Liver (tissue), 9 donors: ENCODE data around the gene ITGA2. TPM values are rescaled to one million over a fixed set of nuclear protein-coding genes. Genes with fewer than 3 reads are reported as not detected.

ENCODE experiments used
- DNase-seq: peaks from one replicate; pipeline ENCODE4 v3.0.0-alpha.2; 2017; ENCODE audit warnings: low spot score
- H3K27ac ChIP-seq, 2 donors: one replicate each; pipeline ENCODE4 v1.7.0; 2013; ENCODE audit warnings: inconsistent platforms in 2 of 2, low read length in 2 of 2, control low read depth in 1 of 2, low read depth in 1 of 2, mild to moderate bottlenecking in 1 of 2
- H3K27me3 ChIP-seq, 4 donors: one replicate each; pipeline versions ENCODE4 v1.6.1 to v1.7.0; 2013; ENCODE audit warnings: low read length in 3 of 4, inconsistent platforms in 1 of 4, mild to moderate bottlenecking in 1 of 4, moderate library complexity in 1 of 4; ENCODE audit not compliant: control insufficient read depth in 4 of 4, insufficient read depth in 4 of 4
- H3K36me3 ChIP-seq, 4 donors: one replicate each; pipeline versions ENCODE4 v1.6.1 to v1.7.0; 2013; ENCODE audit warnings: low read length in 3 of 4, mild to moderate bottlenecking in 3 of 4, low read depth in 1 of 4, moderate library complexity in 1 of 4; ENCODE audit not compliant: control insufficient read depth in 4 of 4, insufficient read depth in 3 of 4
- H3K4me1 ChIP-seq, 4 donors: one replicate each; pipeline versions ENCODE4 v1.6.1 to v1.7.0; 2013; ENCODE audit warnings: low read length in 3 of 4, mild to moderate bottlenecking in 3 of 4, moderate library complexity in 1 of 4; ENCODE audit not compliant: control insufficient read depth in 4 of 4, insufficient read depth in 4 of 4
- H3K4me3 ChIP-seq, 3 donors: one replicate each; pipeline versions ENCODE4 v1.6.1 to v1.7.0; 2013; ENCODE audit warnings: low read length in 3 of 3, control low read depth in 1 of 3, low read depth in 1 of 3, mild to moderate bottlenecking in 1 of 3
- H3K9ac ChIP-seq, 2 donors: one replicate each; pipeline ENCODE4 v1.7.0; 2013; ENCODE audit warnings: low read length in 2 of 2, mild to moderate bottlenecking in 2 of 2, moderate library complexity in 2 of 2, control low read depth in 1 of 2, low read depth in 1 of 2
- H3K9me3 ChIP-seq, 4 donors: one replicate each; pipeline versions ENCODE4 v1.6.1 to v1.7.0; 2013; ENCODE audit warnings: low read length in 3 of 4; ENCODE audit not compliant: control insufficient read depth in 4 of 4
- FOXA1 ChIP-seq: IDR thresholded peaks from 2 replicates; pipeline ENCODE4 v1.6.1; 2016; ENCODE audit warnings: antibody characterized with exemption
- FOXA2 ChIP-seq: IDR thresholded peaks from 2 replicates; pipeline ENCODE4 v1.6.1; 2016; ENCODE audit warnings: antibody characterized with exemption
- GABPA ChIP-seq, 2 donors: IDR thresholded peaks in 1 of 2; conservative IDR thresholded peaks in 1 of 2; 2 replicates each; pipeline ENCODE4 v1.6.1; 2016; ENCODE audit warnings: antibody characterized with exemption in 2 of 2, mild to moderate bottlenecking in 1 of 2, moderate library complexity in 1 of 2
- HNF4A ChIP-seq, 2 donors: conservative IDR thresholded peaks; 2 replicates each; pipeline ENCODE4 v1.6.1; 2016; ENCODE audit warnings: antibody characterized with exemption in 2 of 2, mild to moderate bottlenecking in 2 of 2
- JUND ChIP-seq, 2 donors: IDR thresholded peaks; 2 replicates each; pipeline ENCODE4 v1.6.1; 2016; ENCODE audit warnings: antibody characterized with exemption in 2 of 2
- NR2F2 ChIP-seq: IDR thresholded peaks from 2 replicates; pipeline ENCODE4 v1.6.1; 2016; ENCODE audit warnings: antibody characterized with exemption
- RAD21 ChIP-seq, 2 donors: IDR thresholded peaks; 2 replicates each; pipeline ENCODE4 v1.6.1; 2016; ENCODE audit warnings: antibody characterized with exemption in 2 of 2, mild to moderate bottlenecking in 2 of 2
- RXRA ChIP-seq, 2 donors: IDR thresholded peaks; 2 replicates each; pipeline ENCODE4 v1.6.1; 2017 to 2018; ENCODE audit warnings: antibody characterized with exemption in 2 of 2, mild to moderate bottlenecking in 1 of 2
- TAF1 ChIP-seq: conservative IDR thresholded peaks from 2 replicates; pipeline ENCODE4 v1.6.1; 2016; ENCODE audit warnings: antibody characterized with exemption, mild to moderate bottlenecking
- YY1 ChIP-seq: IDR thresholded peaks from 2 replicates; pipeline ENCODE4 v1.6.1; 2016; ENCODE audit warnings: antibody characterized with exemption, mild to moderate bottlenecking
- WGBS: extraction: QIAGEN DNeasy Blood & Tissue Kit; methylation state at CpG from one replicate; pipeline ENCODE4 v1.1.7; 2013; 5-methylcytosine and 5-hydroxymethylcytosine counted together
- polyA plus RNA-seq, 2 donors: library from polyadenylated mRNA; stranded (reverse) in 1 of 2; unstranded in 1 of 2; fragments of 200-250 nt in 1 of 2; fragments of >200 nt in 1 of 2; fragmentation: Nextera tagmentation in 1 of 2; extraction: Ambion mirVana in 1 of 2; gene quantifications; one replicate each; pipeline versions ENCODE4 v1.2.1 to v1.2.3, GENCODE V29; 2013 to 2015
- total RNA-seq, 2 donors: library from RNA; depleted of rRNA; stranded (reverse); fragments of >200 nt; gene quantifications; one replicate each; pipeline ENCODE4 v1.2.3, GENCODE V29; 2014
- TF ChIP-seq, protein P1 (sequence below): IDR thresholded peaks from 2 replicates; pipeline ENCODE4 v1.6.1; 2016; ENCODE audit warnings: antibody characterized with exemption
- TF ChIP-seq, protein P2 (sequence below): IDR thresholded peaks from 2 replicates; pipeline ENCODE4 v1.6.1; 2016; ENCODE audit warnings: antibody characterized with exemption
- TF ChIP-seq, protein P3 (sequence below): IDR thresholded peaks from 2 replicates; pipeline ENCODE4 v1.6.1; 2016; ENCODE audit warnings: antibody characterized with exemption
- TF ChIP-seq, protein P4 (sequence below): IDR thresholded peaks from 2 replicates; pipeline ENCODE4 v1.6.1; 2016; ENCODE audit warnings: antibody characterized with exemption, mild to moderate bottlenecking
- TF ChIP-seq, protein P5 (sequence below): fragments of 150-350 bp; IDR thresholded peaks from 2 replicates; pipeline ENCODE4 v1.5.1; 2017; ENCODE audit warnings: improper control_type of control experiment, low read depth, low read length; ENCODE audit not compliant: missing input control
- donor health status: healthy.
- donor health status: healthy.
- donor health status: healthy.
- donor health status: healthy.
- donor health status: healthy.

The ITGA2 gene
- total and polyA plus RNA-seq, 4 donors: 0.12 to 0.61 (median 0.33) TPM

DNA sequence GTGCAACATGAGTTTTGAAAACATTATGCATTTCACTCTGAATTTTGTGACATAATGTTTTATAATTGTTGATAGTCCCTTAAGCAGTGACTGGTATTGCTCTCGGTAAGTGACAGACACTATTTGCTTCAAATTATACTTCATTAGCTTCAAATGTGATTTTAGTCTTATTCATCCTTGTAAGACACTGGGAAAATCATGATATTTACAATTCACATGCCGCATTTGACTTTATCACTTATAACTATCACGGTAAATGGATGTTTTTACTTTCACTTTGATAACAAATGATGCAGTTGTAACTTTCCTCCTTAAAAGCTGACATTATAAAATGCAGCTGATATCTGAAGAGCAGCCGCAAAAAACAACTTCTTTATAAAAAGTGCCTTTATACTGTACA lies 44.1 kb upstream of the ITGA2 start:
- 56% methylated on average over 4 of the region's 4 CpGs for WGBS
- Histone ChIP-seq H3K4me1 (no peaks in the 10 kb centered on the region), H3K9ac (no peak overlapping the region), H3K4me3 (no peak overlapping the region), H3K27me3 (no peaks in the 10 kb centered on the region), H3K27ac (no peak overlapping the region), H3K36me3 (peaks cover 5 to 36% (median 16%) of the 10 kb centered on the region in 4 donors), H3K9me3 (no peaks in the 10 kb centered on the region)
- TF ChIP-seq RXRA (IDR thresholded peaks at IDR 0.05) (no peak), FOXA2 (no peak), TAF1 (no peak), HNF4A (conservative IDR thresholded peaks at IDR 0.05) (no peak), NR2F2 (no peak), JUND (IDR thresholded peaks at IDR 0.05) (no peak), RAD21 (IDR thresholded peaks at IDR 0.05) (no peak), FOXA1 (no peak), YY1 (no peak), GABPA (IDR thresholded peaks at IDR 0.05 in 1 of 2, conservative IDR thresholded peaks at IDR 0.05 in 1 of 2) (no peak)
- TF ChIP-seq, protein P1, sequence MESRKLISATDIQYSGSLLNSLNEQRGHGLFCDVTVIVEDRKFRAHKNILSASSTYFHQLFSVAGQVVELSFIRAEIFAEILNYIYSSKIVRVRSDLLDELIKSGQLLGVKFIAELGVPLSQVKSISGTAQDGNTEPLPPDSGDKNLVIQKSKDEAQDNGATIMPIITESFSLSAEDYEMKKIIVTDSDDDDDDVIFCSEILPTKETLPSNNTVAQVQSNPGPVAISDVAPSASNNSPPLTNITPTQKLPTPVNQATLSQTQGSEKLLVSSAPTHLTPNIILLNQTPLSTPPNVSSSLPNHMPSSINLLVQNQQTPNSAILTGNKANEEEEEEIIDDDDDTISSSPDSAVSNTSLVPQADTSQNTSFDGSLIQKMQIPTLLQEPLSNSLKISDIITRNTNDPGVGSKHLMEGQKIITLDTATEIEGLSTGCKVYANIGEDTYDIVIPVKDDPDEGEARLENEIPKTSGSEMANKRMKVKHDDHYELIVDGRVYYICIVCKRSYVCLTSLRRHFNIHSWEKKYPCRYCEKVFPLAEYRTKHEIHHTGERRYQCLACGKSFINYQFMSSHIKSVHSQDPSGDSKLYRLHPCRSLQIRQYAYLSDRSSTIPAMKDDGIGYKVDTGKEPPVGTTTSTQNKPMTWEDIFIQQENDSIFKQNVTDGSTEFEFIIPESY: no peak
- TF ChIP-seq, protein P2, sequence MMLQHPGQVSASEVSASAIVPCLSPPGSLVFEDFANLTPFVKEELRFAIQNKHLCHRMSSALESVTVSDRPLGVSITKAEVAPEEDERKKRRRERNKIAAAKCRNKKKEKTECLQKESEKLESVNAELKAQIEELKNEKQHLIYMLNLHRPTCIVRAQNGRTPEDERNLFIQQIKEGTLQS: no peak
- TF ChIP-seq, protein P3, sequence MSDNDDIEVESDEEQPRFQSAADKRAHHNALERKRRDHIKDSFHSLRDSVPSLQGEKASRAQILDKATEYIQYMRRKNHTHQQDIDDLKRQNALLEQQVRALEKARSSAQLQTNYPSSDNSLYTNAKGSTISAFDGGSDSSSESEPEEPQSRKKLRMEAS: no peak
- TF ChIP-seq, protein P4, sequence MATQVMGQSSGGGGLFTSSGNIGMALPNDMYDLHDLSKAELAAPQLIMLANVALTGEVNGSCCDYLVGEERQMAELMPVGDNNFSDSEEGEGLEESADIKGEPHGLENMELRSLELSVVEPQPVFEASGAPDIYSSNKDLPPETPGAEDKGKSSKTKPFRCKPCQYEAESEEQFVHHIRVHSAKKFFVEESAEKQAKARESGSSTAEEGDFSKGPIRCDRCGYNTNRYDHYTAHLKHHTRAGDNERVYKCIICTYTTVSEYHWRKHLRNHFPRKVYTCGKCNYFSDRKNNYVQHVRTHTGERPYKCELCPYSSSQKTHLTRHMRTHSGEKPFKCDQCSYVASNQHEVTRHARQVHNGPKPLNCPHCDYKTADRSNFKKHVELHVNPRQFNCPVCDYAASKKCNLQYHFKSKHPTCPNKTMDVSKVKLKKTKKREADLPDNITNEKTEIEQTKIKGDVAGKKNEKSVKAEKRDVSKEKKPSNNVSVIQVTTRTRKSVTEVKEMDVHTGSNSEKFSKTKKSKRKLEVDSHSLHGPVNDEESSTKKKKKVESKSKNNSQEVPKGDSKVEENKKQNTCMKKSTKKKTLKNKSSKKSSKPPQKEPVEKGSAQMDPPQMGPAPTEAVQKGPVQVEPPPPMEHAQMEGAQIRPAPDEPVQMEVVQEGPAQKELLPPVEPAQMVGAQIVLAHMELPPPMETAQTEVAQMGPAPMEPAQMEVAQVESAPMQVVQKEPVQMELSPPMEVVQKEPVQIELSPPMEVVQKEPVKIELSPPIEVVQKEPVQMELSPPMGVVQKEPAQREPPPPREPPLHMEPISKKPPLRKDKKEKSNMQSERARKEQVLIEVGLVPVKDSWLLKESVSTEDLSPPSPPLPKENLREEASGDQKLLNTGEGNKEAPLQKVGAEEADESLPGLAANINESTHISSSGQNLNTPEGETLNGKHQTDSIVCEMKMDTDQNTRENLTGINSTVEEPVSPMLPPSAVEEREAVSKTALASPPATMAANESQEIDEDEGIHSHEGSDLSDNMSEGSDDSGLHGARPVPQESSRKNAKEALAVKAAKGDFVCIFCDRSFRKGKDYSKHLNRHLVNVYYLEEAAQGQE: no peak
- TF ChIP-seq, protein P5, sequence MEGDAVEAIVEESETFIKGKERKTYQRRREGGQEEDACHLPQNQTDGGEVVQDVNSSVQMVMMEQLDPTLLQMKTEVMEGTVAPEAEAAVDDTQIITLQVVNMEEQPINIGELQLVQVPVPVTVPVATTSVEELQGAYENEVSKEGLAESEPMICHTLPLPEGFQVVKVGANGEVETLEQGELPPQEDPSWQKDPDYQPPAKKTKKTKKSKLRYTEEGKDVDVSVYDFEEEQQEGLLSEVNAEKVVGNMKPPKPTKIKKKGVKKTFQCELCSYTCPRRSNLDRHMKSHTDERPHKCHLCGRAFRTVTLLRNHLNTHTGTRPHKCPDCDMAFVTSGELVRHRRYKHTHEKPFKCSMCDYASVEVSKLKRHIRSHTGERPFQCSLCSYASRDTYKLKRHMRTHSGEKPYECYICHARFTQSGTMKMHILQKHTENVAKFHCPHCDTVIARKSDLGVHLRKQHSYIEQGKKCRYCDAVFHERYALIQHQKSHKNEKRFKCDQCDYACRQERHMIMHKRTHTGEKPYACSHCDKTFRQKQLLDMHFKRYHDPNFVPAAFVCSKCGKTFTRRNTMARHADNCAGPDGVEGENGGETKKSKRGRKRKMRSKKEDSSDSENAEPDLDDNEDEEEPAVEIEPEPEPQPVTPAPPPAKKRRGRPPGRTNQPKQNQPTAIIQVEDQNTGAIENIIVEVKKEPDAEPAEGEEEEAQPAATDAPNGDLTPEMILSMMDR: no peak
- DNase-seq: no peak

DNA sequence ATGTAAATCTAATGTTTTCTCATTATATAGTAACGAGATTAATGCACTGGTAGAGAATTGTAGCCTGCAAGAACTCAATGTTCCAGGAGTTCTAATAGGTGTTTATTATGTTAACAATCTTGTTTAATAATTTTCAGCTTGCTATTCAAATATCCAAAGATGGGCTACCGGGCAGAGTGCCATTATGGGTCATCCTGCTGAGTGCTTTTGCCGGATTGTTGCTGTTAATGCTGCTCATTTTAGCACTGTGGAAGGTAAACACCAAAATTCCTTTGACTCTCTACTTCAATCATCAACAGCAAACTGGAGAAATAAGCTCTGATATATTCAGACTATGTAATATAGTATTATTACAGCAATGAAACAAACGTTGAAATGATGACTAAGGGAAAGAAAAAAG lies 41.9 kb upstream of the ITGA2 start:
- WGBS: 51% methylated on average over 4 of the region's 4 CpGs
- Histone ChIP-seq H3K9me3 (no peaks in the 10 kb centered on the region), H3K4me1 (no peaks in the 10 kb centered on the region), H3K36me3 (peaks cover 4 to 33% (median 15%) of the 10 kb centered on the region in 4 donors), H3K9ac (no peak overlapping the region), H3K4me3 (no peak overlapping the region), H3K27ac (no peak overlapping the region), H3K27me3 (no peaks in the 10 kb centered on the region)
- DNase-seq: no peak
- TF ChIP-seq, protein P2: no peak
- TF ChIP-seq, protein P3: no peak
- TF ChIP-seq RAD21 (IDR thresholded peaks at IDR 0.05) (no peak), GABPA (IDR thresholded peaks at IDR 0.05 in 1 of 2, conservative IDR thresholded peaks at IDR 0.05 in 1 of 2) (no peak), FOXA2 (no peak), JUND (IDR thresholded peaks at IDR 0.05) (no peak), FOXA1 (no peak), HNF4A (conservative IDR thresholded peaks at IDR 0.05) (no peak), RXRA (IDR thresholded peaks at IDR 0.05) (no peak)
- TF ChIP-seq, protein P4: no peak
